Parathyroid adenoma (tissue), 2 donors: ENCODE data around the gene ZNF646.

ENCODE experiments used
- H2AFZ ChIP-seq: fragments of 300-600 bp; sonication (generic); one replicate; pipeline ENCODE4 v1.7.0; 2017; ENCODE audit warnings: antibody characterized with exemption, mild to moderate bottlenecking
- H3K27ac ChIP-seq: fragments of 300-600 bp; sonication (generic); one replicate; pipeline ENCODE4 v1.7.0; 2017
- H3K27me3 ChIP-seq: fragments of 300-600 bp; sonication (generic); one replicate; pipeline ENCODE4 v1.7.0; 2017; ENCODE audit warnings: low read length; ENCODE audit not compliant: control insufficient read depth, insufficient read depth
- H3K36me3 ChIP-seq: fragments of 300-600 bp; sonication (generic); one replicate; pipeline ENCODE4 v1.7.0; 2017; ENCODE audit warnings: low read length; ENCODE audit not compliant: control insufficient read depth, insufficient read depth
- H3K4me1 ChIP-seq: fragments of 300-600 bp; sonication (generic); one replicate; pipeline ENCODE4 v1.7.0; 2017; ENCODE audit warnings: control low read depth
- H3K4me2 ChIP-seq: fragments of 300-600 bp; sonication (generic); one replicate; pipeline ENCODE4 v1.7.0; 2017; ENCODE audit warnings: low read length
- H3K4me3 ChIP-seq: fragments of 300-600 bp; sonication (generic); one replicate; pipeline ENCODE4 v1.7.0; 2017; ENCODE audit warnings: low read depth, low read length
- H3K79me2 ChIP-seq: fragments of 300-600 bp; sonication (generic); one replicate; pipeline ENCODE4 v1.7.0; 2017; ENCODE audit warnings: control low read depth
- H3K9ac ChIP-seq: fragments of 300-600 bp; sonication (generic); one replicate; pipeline ENCODE4 v1.7.0; 2017; ENCODE audit warnings: mild to moderate bottlenecking
- H3K9me3 ChIP-seq: fragments of 300-600 bp; sonication (generic); one replicate; pipeline ENCODE4 v1.7.0; 2017; ENCODE audit warnings: low read length; ENCODE audit not compliant: control insufficient read depth
- CTCF ChIP-seq: fragments of 300-600 bp; sonication (generic); IDR thresholded peaks from one replicate; pipeline ENCODE4 v1.7.0; 2017; ENCODE audit warnings: antibody characterized with exemption, mild to moderate bottlenecking
- donor health status: primary hyperparathyroidism.

ZNF646 gene

GRCh38 chr16:31077024-31077423 is 2.8 kb downstream of the ZNF646 start:
- TF ChIP-seq CTCF, result no peak
- H2AFZ ChIP-seq, result no peak overlapping the region
- no peak overlapping the region for H3K4me3 ChIP-seq
- H3K27ac ChIP-seq, result no peak overlapping the region
- peaks cover 2% of the 10 kb centered on the region for H3K4me1 ChIP-seq
- H3K9me3 ChIP-seq, result no peaks in the 10 kb centered on the region
- H3K27me3 ChIP-seq, result no peaks in the 10 kb centered on the region
- H3K36me3 ChIP-seq, result no peaks in the 10 kb centered on the region
- H3K79me2 ChIP-seq, result peaks cover 21% of the 10 kb centered on the region
- no peak overlapping the region for H3K4me2 ChIP-seq
- H3K9ac ChIP-seq, result no peak overlapping the region

- H3K4me3 ChIP-seq, result no peak overlapping the region
- no peaks in the 10 kb centered on the region for H3K36me3 ChIP-seq
- no peak overlapping the region for H3K4me2 ChIP-seq
- H3K9ac ChIP-seq, result no peak overlapping the region
- TF ChIP-seq CTCF, result no peak
- no peaks in the 10 kb centered on the region for H3K9me3 ChIP-seq
- peaks cover 21% of the 10 kb centered on the region for H3K79me2 ChIP-seq
- no peak overlapping the region for H2AFZ ChIP-seq
- no peak overlapping the region for H3K27ac ChIP-seq
- H3K4me1 ChIP-seq, result peaks cover 2% of the 10 kb centered on the region
- no peaks in the 10 kb centered on the region for H3K27me3 ChIP-seq
Measured at GRCh38 chr16:31077592-31078396, 3.6 kb downstream of the ZNF646 start.

GRCh38 chr16:31078597-31079341 is 4.5 kb downstream of the ZNF646 start:
- no peak for TF ChIP-seq CTCF
- Histone ChIP-seq H2AFZ (no peak overlapping the region), H3K27me3 (no peaks in the 10 kb centered on the region), H3K9me3 (no peaks in the 10 kb centered on the region), H3K9ac (no peak overlapping the region), H3K4me1 (peaks cover 2% of the 10 kb centered on the region), H3K27ac (no peak overlapping the region), H3K79me2 (peaks cover 21% of the 10 kb centered on the region), H3K4me2 (no peak overlapping the region), H3K4me3 (no peak overlapping the region), H3K36me3 (no peaks in the 10 kb centered on the region)

GRCh38 chr16:31079342-31079944 is 5.2 kb downstream of the ZNF646 start:
- Histone ChIP-seq H3K9me3 (no peaks in the 10 kb centered on the region), H3K4me1 (peaks cover 2% of the 10 kb centered on the region), H3K79me2 (peaks cover 21% of the 10 kb centered on the region), H3K36me3 (no peaks in the 10 kb centered on the region), H3K4me3 (no peak overlapping the region), H3K9ac (no peak overlapping the region), H3K27ac (no peak overlapping the region), H3K4me2 (no peak overlapping the region), H2AFZ (no peak overlapping the region), H3K27me3 (no peaks in the 10 kb centered on the region)
- TF ChIP-seq CTCF, result no peak
